ENCODE measurements around the gene FGF22. TPM values are rescaled to one million over a fixed set of nuclear protein-coding genes. Genes with fewer than 3 reads are reported as not detected.
"Not testable (repeated sequence)": the region's sequence is repeated elsewhere in the genome, so short reads cannot be mapped to it uniquely, and the experiment has no call there.

Gene FGF22
- total RNA-seq, 1 donor from 2014 or later: not detected

- intact Hi-C loops (cut with DNase I): no loop called here
- DNase-seq (no peak), ATAC-seq (ENCODE audit: poor library complexity) (no peak)
Measured at GRCh38 chr19:651991-652390, 12.3 kb downstream of the FGF22 start.

DNA sequence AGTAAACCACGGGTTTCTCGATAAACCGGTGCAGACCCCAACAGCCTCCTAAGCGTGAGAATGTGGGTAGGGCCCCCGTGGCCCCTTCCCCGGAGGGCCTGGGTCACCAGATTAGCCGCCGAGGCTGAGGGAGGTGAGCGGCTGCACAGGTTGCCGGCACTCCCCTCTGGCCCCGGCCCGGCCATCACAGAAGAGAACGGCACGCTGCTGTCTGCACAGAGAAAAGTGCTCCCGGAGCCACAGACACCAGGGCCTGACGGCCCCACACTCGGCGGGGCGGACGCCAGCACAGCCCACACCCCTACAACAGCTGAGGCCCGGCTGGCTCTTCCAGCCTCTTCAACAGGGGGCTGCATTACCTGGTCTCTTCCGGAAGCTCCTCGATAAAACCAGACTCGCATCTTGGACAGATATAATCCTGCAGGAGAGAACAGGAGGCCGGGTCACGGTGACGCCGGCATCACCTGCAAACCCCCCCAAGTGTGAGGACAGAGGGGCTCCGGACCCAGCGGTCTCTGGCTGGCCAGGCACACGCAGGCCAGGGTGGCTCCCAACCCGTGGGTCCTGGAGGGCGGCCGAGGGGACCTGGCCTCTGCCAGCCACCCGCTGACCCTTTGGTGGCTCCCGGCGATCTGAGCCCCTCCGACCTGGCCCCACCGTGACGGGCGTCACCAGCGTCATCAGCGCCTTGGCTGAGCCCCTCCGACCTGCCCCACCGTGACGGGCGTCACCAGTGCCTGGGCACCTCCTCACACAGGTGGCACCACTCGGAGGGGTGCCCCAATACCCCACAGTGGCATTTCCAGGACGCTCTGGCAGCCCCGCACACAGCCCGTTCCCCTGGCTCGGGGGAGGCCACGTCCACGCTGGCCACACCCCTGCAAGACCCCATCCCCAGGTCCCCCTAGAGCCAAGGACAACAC is 13.0 kb downstream of the FGF22 start:
- no peak for DNase-seq
- intact Hi-C loops (cut with DNase I): no loop called here
- no peak for ATAC-seq (ENCODE audit: poor library complexity)

- DNase-seq: no peak
- intact Hi-C loops (cut with DNase I): no loop called here
- no peak for ATAC-seq (ENCODE audit: poor library complexity)
Measured at GRCh38 chr19:653425-653824, 13.7 kb downstream of the FGF22 start.

- ATAC-seq (ENCODE audit: poor library complexity): no peak
- intact Hi-C loops (cut with DNase I): no loop called here
- DNase-seq: no peak
Measured at GRCh38 chr19:655691-656090, 16.0 kb downstream of the FGF22 start.

GRCh38 chr19:656751-657559 is 17.3 kb downstream of the FGF22 start:
- no peak for DNase-seq

DNA sequence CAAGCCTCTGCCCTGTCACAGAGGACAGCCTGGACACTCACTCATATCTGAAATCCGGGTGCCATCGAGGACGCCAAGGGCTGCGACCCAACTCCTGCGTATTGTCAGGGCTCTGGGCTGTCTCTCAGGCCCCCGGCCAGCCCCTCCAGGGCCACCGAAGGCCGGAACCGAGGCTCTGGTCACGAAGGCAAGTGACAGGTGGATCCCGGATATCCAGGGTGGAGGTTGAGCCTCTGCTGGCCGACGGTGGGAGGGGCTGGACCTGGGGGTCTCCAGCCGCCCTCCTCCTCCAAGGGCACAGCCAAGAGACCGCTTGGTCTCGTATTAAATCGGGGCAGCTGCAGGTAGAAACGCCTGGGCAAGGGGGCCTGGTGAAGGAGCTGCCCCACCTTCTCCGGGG is 17.9 kb downstream of the FGF22 start:
- intact Hi-C loops (cut with DNase I): no loop called here
- ATAC-seq (ENCODE audit: poor library complexity) (no peak), DNase-seq (no peak)

More at GRCh38 chr19:656751-657559, 17.3 kb downstream of the FGF22 start:
- intact Hi-C loops (cut with DNase I): no loop called here
- ATAC-seq (ENCODE audit: poor library complexity): no peak

GRCh38 chr19:658059-658839 is 18.6 kb downstream of the FGF22 start:
- DNase-seq (no peak), ATAC-seq (ENCODE audit: poor library complexity) (no peak)
- intact Hi-C loops (cut with DNase I): no loop called here

DNA sequence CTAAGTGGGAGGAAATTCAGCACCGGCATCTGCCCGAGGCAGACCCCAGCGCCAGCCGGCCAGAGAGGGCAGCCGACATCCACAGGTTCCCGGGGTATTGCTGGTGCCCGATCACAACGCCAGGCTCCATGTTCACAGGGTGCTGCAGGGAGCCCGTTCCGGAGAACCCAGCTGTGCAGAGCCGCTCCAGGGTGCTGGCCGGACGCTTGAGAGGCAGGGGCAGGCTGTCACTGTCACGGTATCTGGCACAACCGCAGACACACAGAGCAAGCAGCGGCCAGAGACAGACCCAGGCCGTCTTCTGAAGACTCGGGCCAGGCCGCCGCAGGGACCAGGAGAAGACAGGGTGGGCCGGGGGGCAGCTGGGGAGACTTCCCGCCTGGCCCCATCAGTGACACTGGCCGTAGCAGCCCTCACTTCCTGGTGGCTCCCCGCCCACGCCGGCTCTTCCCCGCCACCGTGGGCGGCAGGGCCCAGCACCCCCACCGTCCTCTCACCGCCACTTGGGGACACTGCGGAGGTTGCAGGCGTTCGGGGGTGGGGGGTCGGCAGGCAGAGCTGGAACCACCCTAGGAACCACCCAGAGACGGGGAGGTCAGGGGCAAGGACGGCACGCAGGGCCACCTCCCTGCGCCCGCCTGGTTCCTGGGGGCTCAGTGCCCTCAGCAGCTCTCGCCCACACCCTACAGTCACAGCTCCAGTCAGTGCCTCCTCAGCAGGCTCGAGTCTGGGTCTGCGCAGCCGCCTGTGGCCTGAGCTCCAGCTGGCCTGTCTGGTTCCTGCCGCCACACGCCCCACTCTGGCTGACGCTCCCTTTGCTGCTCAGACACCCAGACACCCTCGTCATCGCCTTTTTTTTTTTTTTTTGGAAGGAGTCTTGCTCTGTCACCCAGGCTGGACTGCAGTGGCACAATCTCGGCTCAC is 19.5 kb downstream of the FGF22 start:
- DNase-seq: peak; percentile 79
- intact Hi-C loops (cut with DNase I): no loop called here
- ATAC-seq (ENCODE audit: poor library complexity): no peak

GRCh38 chr19:660793-661426 is 21.2 kb downstream of the FGF22 start:
- ATAC-seq (ENCODE audit: poor library complexity) (no peak), DNase-seq (no peak)
- intact Hi-C loops (cut with DNase I): no loop called here

GRCh38 chr19:661427-662196 is 21.9 kb downstream of the FGF22 start:
- intact Hi-C loops (cut with DNase I): no loop called here
- ATAC-seq (ENCODE audit: poor library complexity) (no peak), DNase-seq (no peak)

GRCh38 chr19:662207-662961 is 22.7 kb downstream of the FGF22 start:
- ATAC-seq (ENCODE audit: poor library complexity) (no peak), DNase-seq (no peak)
- intact Hi-C loops (cut with DNase I): no loop called here

DNA sequence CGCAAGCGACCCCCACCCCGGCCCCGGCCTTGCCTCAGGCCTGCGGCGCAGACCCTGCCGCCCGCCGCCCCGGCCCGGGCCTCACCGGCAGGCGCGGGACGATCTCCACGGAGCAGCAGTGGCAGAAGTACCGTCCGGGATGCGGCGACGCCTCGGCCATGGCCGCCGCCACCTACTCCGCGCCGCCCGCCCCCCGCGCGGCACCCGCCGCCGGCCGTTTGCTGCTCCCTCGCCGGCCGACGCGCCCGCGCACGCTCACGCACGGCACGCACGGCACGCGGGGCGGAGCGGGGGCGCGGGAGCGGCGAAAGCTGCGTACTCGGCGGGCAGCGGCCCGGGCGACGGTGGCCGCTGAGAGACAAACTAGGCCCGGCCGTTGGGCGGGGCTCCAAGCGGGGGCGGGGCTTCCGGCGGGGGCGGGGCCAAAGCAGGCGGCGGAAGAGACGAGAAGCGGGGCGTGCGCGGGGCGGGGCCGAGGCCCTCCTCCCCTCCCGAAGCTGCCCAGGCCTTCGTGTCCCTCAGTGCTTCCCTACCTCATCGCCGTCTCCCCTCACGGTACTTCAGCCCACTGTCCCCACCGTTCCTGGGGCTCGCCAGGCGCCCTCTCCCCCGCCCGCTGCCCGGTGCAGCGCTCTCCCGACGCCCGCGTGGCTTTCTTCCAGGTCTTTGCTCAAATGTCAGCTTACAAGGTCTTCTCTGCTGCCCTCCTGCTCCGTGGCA is 23.4 kb downstream of the FGF22 start, which contains the start of gene RNF126:
Gene RNF126 (minus strand): TSS at position 253 of the 720 bp plus-strand sequence. CDS start 93 bp downstream, at position 160.
- peak; percentile 91 for ATAC-seq (ENCODE audit: poor library complexity)
- intact Hi-C loops (cut with DNase I): no loop called here
- DNase-seq: peak; percentile 96

DNA sequence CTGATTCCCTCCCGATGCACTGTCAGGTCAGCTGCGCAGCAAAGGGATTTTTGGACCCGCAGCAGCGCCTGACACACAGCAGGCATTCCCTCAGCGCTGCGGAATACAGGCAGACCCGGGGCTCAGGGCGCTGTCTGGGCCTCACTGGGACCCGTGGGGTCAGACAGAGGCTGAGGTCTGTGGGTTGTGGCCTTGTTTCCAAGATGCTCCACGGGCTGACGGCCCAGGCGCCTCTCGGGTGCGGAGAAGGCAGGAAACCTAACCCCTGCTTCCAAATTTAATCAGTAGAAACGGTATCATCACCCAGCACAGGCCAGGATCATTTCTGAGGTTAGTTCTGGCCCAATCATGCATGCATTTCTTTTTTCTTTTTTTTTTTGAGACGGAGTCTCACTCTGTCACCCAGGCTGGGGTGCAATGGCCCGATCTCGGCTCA is 24.0 kb downstream of the FGF22 start:
- DNase-seq: no peak
- ATAC-seq (ENCODE audit: poor library complexity): peak; percentile 9
- intact Hi-C loops (cut with DNase I): no loop called here

DNA sequence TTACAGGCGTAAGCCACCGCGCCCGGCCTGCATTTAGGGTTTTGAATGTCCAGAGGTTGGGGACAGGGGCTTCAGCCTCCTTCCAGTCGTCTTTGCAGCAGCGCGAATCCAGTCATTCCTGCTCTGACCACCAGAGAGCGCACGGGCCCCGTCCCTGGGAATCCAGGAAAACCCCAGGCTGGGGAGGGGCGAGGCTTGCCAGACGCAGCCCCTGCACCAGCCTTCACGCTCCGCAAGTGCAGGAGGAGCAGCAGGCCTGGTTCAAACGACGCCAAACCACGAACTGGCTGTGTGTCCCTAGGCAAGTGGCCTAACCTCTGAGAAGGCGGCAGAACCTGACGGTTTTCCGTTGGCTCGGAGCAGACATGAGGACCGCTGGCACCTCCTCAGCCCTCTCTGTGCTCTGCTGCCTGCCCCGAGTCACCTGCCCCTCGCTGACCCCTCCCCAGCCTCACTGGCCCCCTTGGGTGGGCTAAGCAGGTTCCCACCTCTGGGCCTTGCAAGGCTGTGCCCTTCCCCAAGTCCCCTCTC is 25.3 kb downstream of the FGF22 start:
- peak; percentile 91 for DNase-seq
- intact Hi-C loops (cut with DNase I): loop anchor here (1.0 kb wide), 1 partner anchor 69 kb away; no protein-coding TSS in a partner anchor

GRCh38 chr19:666985-667573 is 27.4 kb downstream of the FGF22 start:
- DNase-seq; intact Hi-C loops (cut with DNase I); ATAC-seq (ENCODE audit: poor library complexity): not testable (repeated sequence)

More for the DNA sequence above, 25.3 kb downstream of the FGF22 start:
- ATAC-seq (ENCODE audit: poor library complexity): peak; percentile 56

Measured in Right ventricle myocardium superior (tissue), 1 donor.